Stimulated activated CD4-positive, alpha-beta T cell treated with anti-CD3 and anti-CD28 coated beads, Interleukin-4, amount 100 ng/mL, for 48 hours (primary cell): ENCODE data around the gene CHAT.

Source experiments
- DNase-seq, 2 donors: peaks; one replicate each; pipeline ENCODE4 v3.0.0-alpha.2; 2020; ENCODE audit warnings: low read depth in 2 of 2

The CHAT gene

GRCh38 chr10:49629431-49629881 is 15.6 kb downstream of the CHAT start:
- DNase-seq: no peak

GRCh38 chr10:49631975-49632374 is 18.1 kb downstream of the CHAT start:
- DNase-seq: no peak

GRCh38 chr10:49632406-49633317 is 18.8 kb downstream of the CHAT start:
- no peak for DNase-seq

- no peak for DNase-seq
Measured at GRCh38 chr10:49633327-49634068, 19.7 kb downstream of the CHAT start.

- no peak for DNase-seq
Measured at GRCh38 chr10:49634069-49634660, 20.3 kb downstream of the CHAT start.

GRCh38 chr10:49642311-49642710 is 28.5 kb downstream of the CHAT start:
- no peak for DNase-seq

GRCh38 chr10:49643241-49644034 is 29.6 kb downstream of the CHAT start:
- DNase-seq: no peak

- DNase-seq: no peak
Measured at GRCh38 chr10:49644035-49644646, 30.3 kb downstream of the CHAT start.

- no peak for DNase-seq
Measured at GRCh38 chr10:49645417-49645816, 31.6 kb downstream of the CHAT start.

- DNase-seq: no peak
Measured at GRCh38 chr10:49645871-49646870, 32.3 kb downstream of the CHAT start.

GRCh38 chr10:49647554-49647953 is 33.7 kb downstream of the CHAT start:
- DNase-seq: no peak

- no peak for DNase-seq
Measured at GRCh38 chr10:49647985-49648795, 34.4 kb downstream of the CHAT start.

GRCh38 chr10:49649294-49649693 is 35.5 kb downstream of the CHAT start:
- peak in 1 of 2 donors; percentile 7 for DNase-seq

GRCh38 chr10:49649936-49650723 is 36.3 kb downstream of the CHAT start:
- no peak for DNase-seq

GRCh38 chr10:49650724-49651034 is 36.8 kb downstream of the CHAT start:
- no peak for DNase-seq

- no peak for DNase-seq
Measured at GRCh38 chr10:49651039-49651835, 37.4 kb downstream of the CHAT start.

GRCh38 chr10:49651917-49652316 is 38.1 kb downstream of the CHAT start:
- no peak for DNase-seq
